ENCODE data around the gene TMEM132D. TPM values are rescaled to one million over a fixed set of nuclear protein-coding genes. Genes with fewer than 3 reads are reported as not detected.

Gene TMEM132D
- total RNA-seq, 2 experiments from 2014 or later = not detected

DNA sequence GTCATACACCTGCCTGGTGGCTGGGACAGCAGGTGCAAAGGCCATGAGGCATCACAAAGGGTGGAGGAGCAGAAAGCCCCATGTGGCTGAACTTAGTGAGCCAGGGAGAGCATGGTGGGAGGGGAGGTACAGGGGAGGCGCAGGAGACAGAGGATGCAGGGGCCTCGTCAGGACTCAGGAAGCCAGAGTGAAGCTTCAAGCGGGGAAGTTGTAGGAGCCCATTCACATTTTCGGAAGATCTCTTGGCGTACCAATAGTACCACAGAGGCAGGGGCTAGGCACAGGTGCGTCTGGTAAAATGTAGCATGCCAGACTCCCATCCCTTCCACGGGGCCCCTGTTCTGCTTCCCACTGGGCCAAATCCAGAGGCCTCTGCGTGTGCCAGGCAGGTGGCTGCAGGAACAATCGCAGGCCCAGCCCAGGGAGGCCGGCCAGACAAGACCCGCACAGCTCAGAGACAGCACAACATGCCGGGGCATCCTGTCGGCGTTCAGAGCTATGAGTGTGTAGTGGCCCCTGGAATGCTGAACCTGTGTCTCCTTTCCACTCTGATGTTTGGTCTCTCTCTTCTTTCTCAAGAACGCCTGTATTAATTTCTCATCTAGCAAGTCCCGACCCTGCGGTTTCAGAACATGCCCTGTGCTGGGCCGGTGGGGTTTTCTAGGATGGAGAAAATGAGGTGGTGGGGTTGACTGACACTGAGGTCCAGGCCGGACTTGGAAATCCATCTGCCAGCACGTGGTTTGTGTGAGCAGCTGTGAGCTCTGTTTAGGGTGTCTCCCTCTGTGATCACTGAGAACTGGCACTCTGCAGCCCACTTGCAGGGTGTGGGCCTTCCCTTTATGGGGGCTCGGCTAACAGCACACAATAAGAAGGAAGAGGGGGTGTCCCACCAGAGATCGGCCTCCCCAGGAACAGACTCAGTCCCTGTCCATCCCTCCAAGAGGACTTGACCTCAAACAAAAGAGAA, 5.5 kb upstream of the TMEM132D start:
- TF ChIP-seq EZH2phosphoT487 (IDR thresholded peaks at IDR 0.05; ENCODE audit: borderline replicate concordance, low read depth, low read length) (no peak), CTCF (conservative IDR thresholded peaks at IDR 0.05; ENCODE audit: low read length) (no peak)
- no peaks in the 10 kb centered on the region for H3K9me2 ChIP-seq (ENCODE audit: insufficient read depth, low read length)
- no peaks in the 10 kb centered on the region for H3K4me1 ChIP-seq (ENCODE audit: insufficient read depth, low read length, poor library complexity, severe bottlenecking)
- H3K79me2 ChIP-seq (ENCODE audit: insufficient read depth, low read depth, low read length) = no peaks in the 10 kb centered on the region
- CTCF ChIA-PET (ENCODE audit: unreplicated experiment) = no interaction called here
- DNase-seq (ENCODE audit: low spot score) = no peak
- no peak overlapping the region for H2AFZ ChIP-seq (ENCODE audit: low read length)
- no peaks in the 10 kb centered on the region for H4K20me1 ChIP-seq (ENCODE audit: insufficient read depth, low read length)
- intact Hi-C loops (cut with micrococcal nuclease; ENCODE audit: unreplicated experiment) = loop anchor here (2.0 to 10.0 kb wide), 3 partner anchors 942 to 1379 kb away; no protein-coding TSS in a partner anchor
- no peak overlapping the region for H3K27ac ChIP-seq (ENCODE audit: low read depth, low read length, poor library complexity, severe bottlenecking)
- no TSS peak for BruUV-seq (replicated peaks)
- no peak overlapping the region for H3K4me2 ChIP-seq (ENCODE audit: low read length)
- H3K36me3 ChIP-seq (ENCODE audit: insufficient read depth, low read length) = no peaks in the 10 kb centered on the region
- POLR2A ChIA-PET = no interaction called here
- no peaks in the 10 kb centered on the region for H3K9me3 ChIP-seq (ENCODE audit: low read length)
- no peak overlapping the region for H3K4me3 ChIP-seq (ENCODE audit: low read depth, low read length, poor library complexity, severe bottlenecking)

DNA sequence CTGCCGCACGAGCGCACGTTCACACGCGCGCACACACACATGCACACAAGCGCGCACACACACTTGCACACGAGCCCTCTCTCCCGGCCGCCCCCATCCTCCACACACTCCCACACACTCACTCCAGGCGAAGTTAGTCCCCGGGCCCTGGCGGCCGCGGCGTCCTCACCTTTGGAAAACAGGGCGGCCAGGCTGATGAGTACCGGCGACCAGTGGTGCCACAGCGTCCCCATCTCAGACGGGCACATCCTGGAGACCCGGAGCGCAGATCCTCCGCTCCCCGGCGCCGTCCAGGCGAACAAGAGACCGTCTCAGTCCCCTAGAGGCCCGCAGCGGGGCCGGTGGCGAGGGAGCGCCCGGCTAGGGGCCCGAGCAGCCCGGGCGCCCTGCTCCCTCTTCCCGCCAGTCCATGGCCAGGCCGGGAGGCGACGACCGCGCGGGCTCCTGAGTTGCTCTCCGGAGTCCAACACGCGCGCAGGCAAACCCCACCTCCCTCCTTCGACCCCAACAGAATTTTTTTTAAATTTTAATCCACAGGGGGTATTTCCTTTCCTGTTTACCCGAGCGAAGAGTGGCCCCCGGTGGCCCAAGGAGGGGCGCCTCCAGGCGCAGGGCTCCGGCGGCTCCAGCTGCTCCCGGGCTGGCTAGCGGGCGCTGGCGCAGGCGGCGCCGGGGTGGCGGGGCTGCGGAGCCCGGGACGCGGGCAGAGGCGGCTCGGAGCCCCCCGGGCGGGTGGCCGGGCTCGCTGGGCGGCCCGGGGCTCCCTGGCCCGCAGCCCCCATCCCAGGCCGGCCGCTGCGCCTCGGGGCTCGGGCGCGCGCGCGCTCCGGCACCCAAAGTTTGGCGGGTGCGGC, 506 bp downstream of the TMEM132D start:
- ChIA-PET POLR2A (no interaction called here), CTCF (ENCODE audit: unreplicated experiment) (no interaction called here)
- H3K4me2 ChIP-seq (ENCODE audit: low read length) = no peak overlapping the region
- no peaks in the 10 kb centered on the region for H3K9me3 ChIP-seq (ENCODE audit: low read length)
- H3K4me3 ChIP-seq (ENCODE audit: low read depth, low read length, poor library complexity, severe bottlenecking) = no peak overlapping the region
- no peaks in the 10 kb centered on the region for H3K4me1 ChIP-seq (ENCODE audit: insufficient read depth, low read length, poor library complexity, severe bottlenecking)
- BruUV-seq (replicated peaks) = no TSS peak
- no peak for TF ChIP-seq EZH2phosphoT487 (IDR thresholded peaks at IDR 0.05; ENCODE audit: borderline replicate concordance, low read depth, low read length)
- no peak for TF ChIP-seq CTCF (conservative IDR thresholded peaks at IDR 0.05; ENCODE audit: low read length)
- H3K36me3 ChIP-seq (ENCODE audit: insufficient read depth, low read length) = no peaks in the 10 kb centered on the region
- H3K79me2 ChIP-seq (ENCODE audit: insufficient read depth, low read depth, low read length) = no peaks in the 10 kb centered on the region
- no peak for DNase-seq (ENCODE audit: low spot score)
- intact Hi-C loops (cut with micrococcal nuclease; ENCODE audit: unreplicated experiment) = no loop called here
- no peak overlapping the region for H2AFZ ChIP-seq (ENCODE audit: low read length)
- no peaks in the 10 kb centered on the region for H4K20me1 ChIP-seq (ENCODE audit: insufficient read depth, low read length)
- H3K9me2 ChIP-seq (ENCODE audit: insufficient read depth, low read length) = no peaks in the 10 kb centered on the region
- no peak overlapping the region for H3K27ac ChIP-seq (ENCODE audit: low read depth, low read length, poor library complexity, severe bottlenecking)

Measured in OCI-LY7 (cell line).